ENCODE data around the gene PTPRU.

GRCh38 chr1:29312469-29313461 is 76.4 kb downstream of the PTPRU start:
- TF ChIP-seq ARNT (IDR thresholded peaks at IDR 0.05), result no peak
- no peak for TF ChIP-seq FOXK2 (IDR thresholded peaks at IDR 0.05)
- no peak for TF ChIP-seq TARDBP (IDR thresholded peaks at IDR 0.05)
- no peak for TF ChIP-seq FOXA1 (IDR thresholded peaks at IDR 0.05)
- no peak for TF ChIP-seq SP1 (IDR thresholded peaks at IDR 0.05)
- no peak for TF ChIP-seq ELF4 (IDR thresholded peaks at IDR 0.05)

Measured in HEK293T (cell line).